HG03095 (cell line): ENCODE measurements around the gene SCGB1D1.
"Not testable (repeated sequence)": the region's sequence is repeated elsewhere in the genome, so short reads cannot be mapped to it uniquely, and the experiment has no call there.

Experiments used
- ATAC-seq: cut with Tn5 transposase; IDR thresholded peaks from one replicate; pipeline ENCODE4 v1.9.1; 2021; ENCODE audit warnings: moderate library complexity; ENCODE audit not compliant: unreplicated experiment

Gene SCGB1D1

GRCh38 chr11:62157603-62158002, 32.4 kb upstream of the SCGB1D1 start:
- ATAC-seq = no peak

DNA sequence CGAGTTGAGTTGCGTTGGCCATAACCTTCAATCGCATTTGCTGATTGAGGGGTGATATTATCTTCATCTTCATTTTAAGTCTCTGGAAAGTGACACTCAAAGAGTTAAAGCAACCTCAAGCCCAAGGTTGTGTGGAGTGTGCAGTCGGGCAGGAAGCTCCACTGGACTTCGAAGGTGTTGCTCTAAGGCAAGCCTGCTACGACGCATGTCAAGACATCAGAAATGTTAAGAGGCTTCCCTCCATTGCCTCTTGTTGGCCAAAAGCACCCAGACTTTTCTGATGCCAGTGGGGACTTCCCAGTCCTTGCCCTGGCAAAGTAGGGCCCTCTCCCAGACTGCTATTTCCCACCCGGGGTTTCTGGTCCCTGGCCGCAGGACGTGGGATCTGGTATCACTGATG, 23.6 kb upstream of the SCGB1D1 start:
- no peak for ATAC-seq

DNA sequence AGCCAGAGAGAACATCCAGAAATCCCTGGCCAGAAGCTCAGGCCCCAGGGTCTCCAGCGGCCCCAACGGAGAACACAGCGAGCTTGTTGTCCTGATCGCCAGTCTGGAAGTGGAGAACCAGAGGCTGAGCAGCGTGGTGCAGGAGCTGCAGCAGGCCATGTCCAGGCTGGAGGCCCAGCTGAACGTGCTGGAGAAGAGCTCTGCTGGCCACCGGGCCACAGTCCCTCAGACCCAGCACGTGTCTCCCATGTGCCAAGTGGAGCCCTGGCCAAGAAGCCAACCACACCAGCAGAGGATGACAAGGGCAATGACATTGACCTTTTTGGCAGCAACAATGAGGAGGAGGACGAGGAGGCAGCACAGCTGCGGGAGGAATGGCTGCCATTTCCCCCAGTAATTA, 20.6 kb upstream of the SCGB1D1 start:
- ATAC-seq = no peak

DNA sequence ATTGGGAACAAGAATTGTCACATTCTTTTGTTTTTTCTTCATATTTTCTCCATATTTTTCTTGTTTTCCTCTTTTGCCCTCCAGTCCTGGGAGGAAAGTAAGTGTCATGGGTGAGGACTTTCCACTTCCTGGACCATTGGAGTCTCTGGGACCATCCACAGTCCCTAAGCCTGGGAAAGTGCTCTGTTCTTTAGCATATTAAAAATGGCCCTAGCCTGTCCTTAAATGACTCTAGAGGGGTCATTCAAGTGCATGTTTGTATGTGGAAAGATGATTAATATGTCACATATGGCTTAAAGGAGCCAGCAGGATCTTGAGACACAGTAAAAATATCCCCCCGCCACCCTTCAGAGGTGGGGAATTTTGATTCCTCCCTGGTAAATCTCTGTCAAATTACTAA, 20.1 kb upstream of the SCGB1D1 start:
- no peak for ATAC-seq

GRCh38 chr11:62171261-62171723, 18.7 kb upstream of the SCGB1D1 start:
- ATAC-seq = no peak

- no peak for ATAC-seq
These were observed 17.7 kb upstream of the SCGB1D1 start for GRCh38 chr11:62172294-62172693.

GRCh38 chr11:62176766-62177165, 13.2 kb upstream of the SCGB1D1 start:
- ATAC-seq = no peak

GRCh38 chr11:62179995-62180394, 10.0 kb upstream of the SCGB1D1 start:
- ATAC-seq = no peak

- ATAC-seq = no peak
These were observed 8.9 kb upstream of the SCGB1D1 start for GRCh38 chr11:62181097-62181496.

DNA sequence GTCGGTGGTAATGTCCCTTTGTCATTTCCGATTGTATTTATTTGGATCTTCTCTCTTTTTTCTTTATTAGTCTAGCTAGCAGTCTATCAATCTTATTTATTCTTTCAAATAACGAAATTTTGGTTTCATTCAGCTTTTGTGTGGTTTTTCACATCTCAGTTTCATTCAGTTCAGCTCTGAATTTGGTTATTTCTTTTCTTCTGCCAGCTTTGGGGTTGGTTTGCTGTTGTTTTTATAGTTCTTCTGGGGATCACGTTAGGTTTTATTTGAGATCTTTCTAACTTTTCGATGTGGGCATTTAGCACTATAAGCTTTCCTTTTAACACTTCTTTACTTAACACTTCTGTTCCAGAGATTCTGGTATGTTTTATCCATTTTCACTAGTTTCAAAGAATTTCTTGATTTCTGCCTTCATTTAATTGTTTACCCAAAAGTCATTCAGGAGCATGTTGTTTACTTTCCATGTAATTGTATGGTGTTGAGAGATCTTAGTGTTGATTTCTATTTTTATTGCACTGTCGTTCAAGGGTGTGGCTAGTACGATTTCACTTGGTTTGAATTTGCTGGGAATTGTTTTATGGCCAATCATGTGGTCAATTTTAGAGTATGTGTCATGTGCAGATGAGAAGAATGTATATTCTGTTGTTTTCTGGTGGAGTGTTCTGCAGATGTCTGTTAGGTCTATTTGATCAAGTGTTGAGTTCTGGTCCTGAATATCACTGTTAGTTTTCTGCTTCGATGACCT, 7.7 kb upstream of the SCGB1D1 start:
- no peak for ATAC-seq

- ATAC-seq = no peak
These were observed 3.8 kb upstream of the SCGB1D1 start for GRCh38 chr11:62186195-62186594.

DNA sequence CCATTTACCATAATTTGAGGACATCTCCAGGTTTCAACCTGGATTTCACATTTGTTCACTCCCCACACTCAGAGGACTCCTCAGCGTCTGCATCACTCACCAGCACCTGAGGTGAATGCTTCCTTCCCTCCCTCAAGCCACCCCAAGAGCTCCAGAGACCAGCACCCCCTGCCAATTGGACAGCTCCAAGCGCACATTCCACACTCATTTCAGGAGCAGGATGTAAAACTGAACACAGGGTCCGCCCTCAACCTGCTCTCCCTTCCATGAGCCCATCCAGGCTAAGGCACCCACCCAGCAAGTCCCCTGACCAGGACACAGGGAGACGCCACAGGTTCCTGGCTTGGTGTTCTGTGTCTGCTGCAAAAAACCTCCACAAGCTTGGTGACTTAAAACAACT, 3.9 kb downstream of the SCGB1D1 start:
- no peak for ATAC-seq

- not testable (repeated sequence) for ATAC-seq
These were observed 5.0 kb downstream of the SCGB1D1 start for GRCh38 chr11:62195010-62195409.

GRCh38 chr11:62195945-62196344, 5.9 kb downstream of the SCGB1D1 start:
- no peak for ATAC-seq

DNA sequence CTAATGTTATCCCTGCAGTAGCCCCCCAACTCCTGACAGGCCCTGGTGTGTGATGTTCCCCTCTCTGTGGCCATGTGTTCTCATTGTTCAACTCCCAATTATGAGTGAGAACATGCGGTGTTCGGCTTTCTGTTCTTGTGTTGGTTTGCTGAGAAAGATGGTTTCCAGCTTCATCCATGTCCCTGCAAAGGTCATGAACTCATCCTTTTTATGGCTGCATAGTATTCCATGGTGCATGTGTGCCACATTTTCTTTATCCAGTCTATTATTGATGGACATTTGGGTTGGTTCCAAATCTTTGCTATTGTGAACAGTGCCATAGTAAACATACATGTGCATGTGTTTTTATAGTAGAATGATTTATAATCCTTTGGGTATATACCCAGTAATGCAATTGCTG, 7.4 kb downstream of the SCGB1D1 start:
- ATAC-seq = not testable (repeated sequence)

DNA sequence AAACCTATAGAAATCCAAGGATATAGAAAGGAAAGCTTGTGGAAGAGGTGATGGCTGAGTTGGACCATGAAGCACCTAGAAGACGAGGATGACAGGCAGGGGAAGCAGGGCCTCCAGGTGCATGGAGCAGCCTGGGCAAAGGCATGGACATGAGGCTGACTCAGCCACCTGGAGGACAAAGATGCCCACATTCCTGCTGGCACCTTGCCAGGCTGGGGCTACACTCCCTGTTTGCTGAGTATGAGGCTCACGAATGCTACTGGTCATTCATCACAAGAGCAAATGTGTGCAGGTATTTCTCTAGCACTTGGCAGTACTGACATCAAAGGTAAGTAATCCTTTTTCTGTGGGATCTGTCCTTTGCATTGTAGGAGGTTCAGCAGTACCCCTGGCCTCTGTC, 11.4 kb downstream of the SCGB1D1 start:
- ATAC-seq = no peak

- ATAC-seq = no peak
These were observed 12.9 kb downstream of the SCGB1D1 start for GRCh38 chr11:62202910-62203309.

DNA sequence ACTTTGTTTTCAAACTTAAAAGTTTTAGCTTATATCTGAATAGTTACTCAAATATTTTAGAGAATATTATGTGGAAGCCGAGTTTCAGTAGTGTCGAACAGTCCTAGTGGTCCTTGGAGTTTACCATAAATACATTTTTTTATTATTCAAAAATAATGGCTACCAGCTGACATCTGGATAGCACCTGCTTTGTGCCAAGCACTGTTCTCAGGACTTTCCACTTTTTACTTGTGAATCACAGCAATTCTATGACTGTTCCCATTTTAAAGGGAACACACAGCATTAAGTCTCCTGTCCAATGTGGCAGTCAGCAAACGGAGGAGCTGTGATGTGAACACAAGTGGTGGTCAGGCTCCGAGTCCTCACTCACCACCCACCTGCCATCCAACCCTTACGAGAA, 14.4 kb downstream of the SCGB1D1 start:
- no peak for ATAC-seq

- ATAC-seq = no peak
These were observed 15.4 kb downstream of the SCGB1D1 start for GRCh38 chr11:62205441-62205840.

DNA sequence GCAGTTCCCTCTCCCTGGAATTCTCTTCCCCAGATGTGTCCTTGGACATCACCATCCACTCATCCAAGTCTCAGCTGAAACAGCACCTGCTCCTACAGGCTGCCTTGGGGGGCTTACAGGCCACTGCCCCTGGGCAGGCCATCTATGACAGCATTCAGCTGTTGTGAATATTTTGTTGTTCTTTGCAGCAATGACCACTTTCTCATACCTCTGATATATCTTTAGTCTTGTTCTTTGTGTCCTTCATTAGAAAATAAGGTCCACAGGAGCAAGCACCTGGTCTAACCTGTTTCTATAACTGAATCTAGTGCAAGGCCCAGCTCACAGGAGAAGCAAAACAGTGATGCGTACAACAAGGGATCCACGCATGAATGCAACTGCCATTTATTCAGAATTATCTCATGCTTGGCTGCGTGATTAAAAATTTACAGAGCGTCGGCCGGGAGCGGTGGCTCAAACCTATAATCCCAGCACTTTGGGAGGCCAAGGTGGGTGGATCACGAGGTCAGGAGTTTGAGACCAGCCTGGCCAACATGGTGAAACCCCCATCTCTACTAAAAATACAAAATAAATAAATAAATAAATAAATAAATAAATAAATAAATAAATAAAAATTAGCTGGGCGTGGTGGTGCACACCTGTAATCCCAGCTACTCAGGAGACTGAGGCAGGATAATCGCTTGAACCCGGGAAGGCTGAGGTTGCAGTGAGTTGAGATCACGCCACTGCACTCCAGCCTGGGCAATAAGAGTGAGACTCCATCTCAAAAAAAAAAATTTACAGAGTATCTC, 16.5 kb downstream of the SCGB1D1 start:
- ATAC-seq = not testable (repeated sequence)

DNA sequence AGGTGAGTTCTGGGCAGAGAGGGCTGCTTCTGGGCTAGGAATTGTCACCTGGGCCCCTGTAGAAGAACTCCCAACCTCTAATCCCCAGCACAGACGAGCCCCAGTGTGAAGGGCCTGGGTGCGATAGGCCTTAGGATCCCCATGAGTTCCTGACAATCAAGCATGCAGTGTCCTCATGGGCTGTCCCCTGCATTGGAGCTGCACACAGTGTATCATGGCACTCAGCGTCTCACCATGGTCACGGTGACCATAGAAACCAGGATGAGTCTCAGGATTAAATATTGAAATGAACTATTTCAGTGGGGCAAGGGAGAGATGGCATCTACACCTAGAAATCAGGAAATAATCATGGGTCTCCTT, 18.7 kb downstream of the SCGB1D1 start:
- no peak for ATAC-seq

GRCh38 chr11:62217191-62217748, 27.3 kb downstream of the SCGB1D1 start:
- no peak for ATAC-seq
